ENCODE data around the gene SMARCE1.

- TF ChIP-seq, protein P1, sequence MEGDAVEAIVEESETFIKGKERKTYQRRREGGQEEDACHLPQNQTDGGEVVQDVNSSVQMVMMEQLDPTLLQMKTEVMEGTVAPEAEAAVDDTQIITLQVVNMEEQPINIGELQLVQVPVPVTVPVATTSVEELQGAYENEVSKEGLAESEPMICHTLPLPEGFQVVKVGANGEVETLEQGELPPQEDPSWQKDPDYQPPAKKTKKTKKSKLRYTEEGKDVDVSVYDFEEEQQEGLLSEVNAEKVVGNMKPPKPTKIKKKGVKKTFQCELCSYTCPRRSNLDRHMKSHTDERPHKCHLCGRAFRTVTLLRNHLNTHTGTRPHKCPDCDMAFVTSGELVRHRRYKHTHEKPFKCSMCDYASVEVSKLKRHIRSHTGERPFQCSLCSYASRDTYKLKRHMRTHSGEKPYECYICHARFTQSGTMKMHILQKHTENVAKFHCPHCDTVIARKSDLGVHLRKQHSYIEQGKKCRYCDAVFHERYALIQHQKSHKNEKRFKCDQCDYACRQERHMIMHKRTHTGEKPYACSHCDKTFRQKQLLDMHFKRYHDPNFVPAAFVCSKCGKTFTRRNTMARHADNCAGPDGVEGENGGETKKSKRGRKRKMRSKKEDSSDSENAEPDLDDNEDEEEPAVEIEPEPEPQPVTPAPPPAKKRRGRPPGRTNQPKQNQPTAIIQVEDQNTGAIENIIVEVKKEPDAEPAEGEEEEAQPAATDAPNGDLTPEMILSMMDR (IDR thresholded peaks at IDR 0.05) = no peak
- no peak for TF ChIP-seq POLR2A (IDR thresholded peaks at IDR 0.05)
Observed at GRCh38 chr17:40611840-40612474, 35.7 kb downstream of the SMARCE1 start.

All from Peyer's patch (tissue), 4 donors.